Measurements from ENCODE around the gene TPCN2.

- TF ChIP-seq CTCF (IDR thresholded peaks at IDR 0.05; ENCODE audit: low read depth, low read length, missing input control), result no peak
- TF ChIP-seq JUND (IDR thresholded peaks at IDR 0.05), result no peak
- no peak for TF ChIP-seq RAD21 (IDR thresholded peaks at IDR 0.05)
Observed at GRCh38 chr11:69052343-69053168, 3.8 kb downstream of the TPCN2 start.
